ENCODE data around the gene MVB12B. TPM values are rescaled to one million over a fixed set of nuclear protein-coding genes. Genes with fewer than 3 reads are reported as not detected.

The MVB12B gene
- total and polyA plus RNA-seq, 4 experiments from 2014 or later, result 0.30 to 6.5 (median 4.9) TPM

GRCh38 chr9:126490214-126490631, 163.6 kb downstream of the MVB12B start:
- Mint-ChIP-seq H3K36me3 (no peaks in the 10 kb centered on the region), H3K4me3 (peak overlapping the region in 7 of 8 donors; percentile 29 to 69 (median 47)), H3K27ac (peak overlapping the region in 1 of 7 donors; percentile 57), H3K4me1 (peaks cover 0 to 15% (median 10%) of the 10 kb centered on the region in 4 donors), H3K9me3 (no peaks in the 10 kb centered on the region), H3K27me3 (peaks cover 0 to 2% of the 10 kb centered on the region in 2 donors)
- Histone ChIP-seq H3K36me3 (ENCODE audit: insufficient read depth, low read length) (no peaks in the 10 kb centered on the region), H3K4me1 (ENCODE audit: insufficient read depth, low read length) (peaks cover 13% of the 10 kb centered on the region), H3K27ac (ENCODE audit: low read depth, low read length) (no peak overlapping the region), H3K4me3 (ENCODE audit: low read length in 2 of 2) (no peak overlapping the region), H3K9me3 (ENCODE audit: control insufficient read depth in 1 of 2, low read length in 2 of 2) (no peaks in the 10 kb centered on the region), H3K27me3 (ENCODE audit: insufficient read depth, low read length) (no peaks in the 10 kb centered on the region)
- intact Hi-C loops (cut with micrococcal nuclease), result loop anchor here (2.0 to 5.0 kb wide), 3 partner anchors 78 to 343 kb away; no protein-coding TSS in a partner anchor
- ChIA-PET CTCF (ENCODE audit: partially characterized antibody) (interaction anchor here (0.6 to 14.9 kb wide), 24 partner anchors 8 to 1083 kb away, joined by 3 to 266 read pairs (median 10); partner anchors contain the start of gene MVB12B), POLR2A (ENCODE audit: partially characterized antibody) (interaction anchor here (0.7 to 2.6 kb wide), 3 partner anchors 20 to 170 kb away, joined by 3 to 17 read pairs (median 5); no protein-coding TSS in a partner anchor)
- DNase-seq, result no peak

- Mint-ChIP-seq H3K27ac (peak overlapping the region in 1 of 7 donors; percentile 62), H3K9me3 (no peaks in the 10 kb centered on the region), H3K36me3 (no peaks in the 10 kb centered on the region), H3K27me3 (peaks cover 0 to 2% of the 10 kb centered on the region in 2 donors), H3K4me3 (peak overlapping the region in 3 of 8 donors; percentile 16 to 47 (median 31)), H3K4me1 (peaks cover 0 to 15% (median 10%) of the 10 kb centered on the region in 4 donors)
- Histone ChIP-seq H3K4me3 (ENCODE audit: low read length in 2 of 2) (no peak overlapping the region), H3K9me3 (ENCODE audit: control insufficient read depth in 1 of 2, low read length in 2 of 2) (no peaks in the 10 kb centered on the region), H3K27ac (ENCODE audit: low read depth, low read length) (no peak overlapping the region), H3K36me3 (ENCODE audit: insufficient read depth, low read length) (no peaks in the 10 kb centered on the region), H3K27me3 (ENCODE audit: insufficient read depth, low read length) (no peaks in the 10 kb centered on the region), H3K4me1 (ENCODE audit: insufficient read depth, low read length) (peaks cover 13% of the 10 kb centered on the region)
- intact Hi-C loops (cut with micrococcal nuclease), result loop anchor here (1.0 to 5.0 kb wide), 7 partner anchors 20 to 344 kb away; no protein-coding TSS in a partner anchor
- CTCF ChIA-PET (ENCODE audit: partially characterized antibody), result interaction anchor here (0.6 to 14.9 kb wide), 41 partner anchors 9 to 1350 kb away, joined by 3 to 266 read pairs (median 5); partner anchors contain the start of gene MVB12B
- POLR2A ChIA-PET (ENCODE audit: partially characterized antibody), result interaction anchor here (0.7 to 2.6 kb wide), 2 partner anchors 20 to 80 kb away, joined by 3 to 17 read pairs; no protein-coding TSS in a partner anchor
- peak; percentile 54 to 72 (median 63) for DNase-seq
These were observed 164.4 kb downstream of the MVB12B start for GRCh38 chr9:126490871-126491567.

DNA sequence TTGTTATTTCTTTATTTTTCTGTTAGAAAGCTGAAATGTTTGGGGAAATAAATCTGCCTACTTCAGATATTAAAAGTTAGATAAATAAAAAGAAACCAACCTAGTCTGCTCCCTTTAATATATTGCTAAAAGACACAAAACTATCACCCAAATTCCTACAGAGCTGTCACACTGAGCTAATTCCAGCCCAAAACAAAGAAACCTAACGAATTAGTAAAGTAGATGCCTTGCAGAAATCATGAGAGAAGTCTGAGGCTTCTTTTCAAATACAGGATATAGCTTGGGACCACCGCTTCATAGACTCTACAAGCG, 164.9 kb downstream of the MVB12B start:
- POLR2A ChIA-PET (ENCODE audit: partially characterized antibody), result interaction anchor here (2.6 kb wide), 1 partner anchor 21 kb away, joined by 17 read pairs; no protein-coding TSS in a partner anchor
- Mint-ChIP-seq H3K9me3 (no peaks in the 10 kb centered on the region), H3K4me3 (no peak overlapping the region), H3K27me3 (peaks cover 0 to 2% of the 10 kb centered on the region in 2 donors), H3K27ac (peak overlapping the region in 1 of 7 donors; percentile 62), H3K36me3 (no peaks in the 10 kb centered on the region), H3K4me1 (peaks cover 0 to 15% (median 10%) of the 10 kb centered on the region in 4 donors)
- CTCF ChIA-PET (ENCODE audit: partially characterized antibody), result interaction anchor here (0.8 to 14.9 kb wide), 36 partner anchors 8 to 1351 kb away, joined by 3 to 266 read pairs (median 6); partner anchors contain the start of gene MVB12B
- H3K27me3 ChIP-seq (ENCODE audit: insufficient read depth, low read length), result no peaks in the 10 kb centered on the region
- H3K27ac ChIP-seq (ENCODE audit: low read depth, low read length), result no peak overlapping the region
- peaks cover 13% of the 10 kb centered on the region for H3K4me1 ChIP-seq (ENCODE audit: insufficient read depth, low read length)
- no peak for DNase-seq
- H3K36me3 ChIP-seq (ENCODE audit: insufficient read depth, low read length), result no peaks in the 10 kb centered on the region
- H3K4me3 ChIP-seq (ENCODE audit: low read length in 2 of 2), result no peak overlapping the region
- intact Hi-C loops (cut with micrococcal nuclease), result loop anchor here (1.0 to 5.0 kb wide), 7 partner anchors 20 to 345 kb away; no protein-coding TSS in a partner anchor
- H3K9me3 ChIP-seq (ENCODE audit: control insufficient read depth in 1 of 2, low read length in 2 of 2), result no peaks in the 10 kb centered on the region

DNA sequence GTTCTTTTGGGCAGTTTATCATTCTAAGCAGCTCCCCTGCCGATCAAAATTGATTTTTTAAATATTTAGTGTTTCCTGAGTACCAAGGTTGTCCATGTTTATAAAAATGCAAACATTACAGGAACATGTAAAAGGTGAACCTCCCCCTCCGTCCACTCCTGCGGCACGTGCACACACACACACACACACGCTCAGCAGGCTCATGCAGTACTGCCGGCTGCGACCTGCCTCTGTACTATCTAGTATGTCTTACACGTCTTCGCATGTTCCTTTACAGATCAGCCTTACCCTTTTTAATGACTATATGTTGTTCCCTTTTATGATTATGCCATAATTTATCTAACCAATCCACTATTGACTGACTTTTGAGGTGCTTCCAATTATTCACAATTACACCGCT, 165.3 kb downstream of the MVB12B start:
- DNase-seq, result no peak
- peaks cover 13% of the 10 kb centered on the region for H3K4me1 ChIP-seq (ENCODE audit: insufficient read depth, low read length)
- no peaks in the 10 kb centered on the region for H3K36me3 Mint-ChIP-seq
- no peaks in the 10 kb centered on the region for H3K36me3 ChIP-seq (ENCODE audit: insufficient read depth, low read length)
- peak overlapping the region in 1 of 7 donors; percentile 40 for H3K27ac Mint-ChIP-seq
- no peak overlapping the region for H3K4me3 ChIP-seq (ENCODE audit: low read length in 2 of 2)
- H3K27me3 Mint-ChIP-seq, result peaks cover 0 to 2% of the 10 kb centered on the region in 2 donors
- H3K4me1 Mint-ChIP-seq, result peaks cover 0 to 15% (median 10%) of the 10 kb centered on the region in 4 donors
- no peaks in the 10 kb centered on the region for H3K9me3 ChIP-seq (ENCODE audit: control insufficient read depth in 1 of 2, low read length in 2 of 2)
- H3K27ac ChIP-seq (ENCODE audit: low read depth, low read length), result no peak overlapping the region
- intact Hi-C loops (cut with micrococcal nuclease), result loop anchor here (1.0 to 5.0 kb wide), 7 partner anchors 21 to 345 kb away; no protein-coding TSS in a partner anchor
- H3K27me3 ChIP-seq (ENCODE audit: insufficient read depth, low read length), result no peaks in the 10 kb centered on the region
- no peaks in the 10 kb centered on the region for H3K9me3 Mint-ChIP-seq
- CTCF ChIA-PET (ENCODE audit: partially characterized antibody), result interaction anchor here (0.8 to 14.9 kb wide), 33 partner anchors 8 to 1351 kb away, joined by 3 to 266 read pairs (median 6); partner anchors contain the start of gene MVB12B
- POLR2A ChIA-PET (ENCODE audit: partially characterized antibody), result interaction anchor here (2.6 kb wide), 1 partner anchor 21 kb away, joined by 17 read pairs; no protein-coding TSS in a partner anchor
- H3K4me3 Mint-ChIP-seq, result no peak overlapping the region

GRCh38 chr9:126494264-126494663, 167.6 kb downstream of the MVB12B start:
- H3K4me1 ChIP-seq (ENCODE audit: insufficient read depth, low read length), result peaks cover 13% of the 10 kb centered on the region
- ChIA-PET CTCF (ENCODE audit: partially characterized antibody) (interaction anchor here (6.9 to 14.9 kb wide), 2 partner anchors 63 to 96 kb away, joined by 80 to 266 read pairs; no protein-coding TSS in a partner anchor), POLR2A (ENCODE audit: partially characterized antibody) (no interaction called here)
- no peak overlapping the region for H3K27ac ChIP-seq (ENCODE audit: low read depth, low read length)
- Mint-ChIP-seq H3K36me3 (no peaks in the 10 kb centered on the region), H3K4me1 (peaks cover 0 to 15% (median 10%) of the 10 kb centered on the region in 4 donors), H3K27me3 (peaks cover 0 to 2% of the 10 kb centered on the region in 2 donors), H3K27ac (no peak overlapping the region), H3K4me3 (no peak overlapping the region), H3K9me3 (no peaks in the 10 kb centered on the region)
- H3K27me3 ChIP-seq (ENCODE audit: insufficient read depth, low read length), result no peaks in the 10 kb centered on the region
- no peaks in the 10 kb centered on the region for H3K9me3 ChIP-seq (ENCODE audit: control insufficient read depth in 1 of 2, low read length in 2 of 2)
- intact Hi-C loops (cut with micrococcal nuclease), result loop anchor here (5.0 kb wide), 1 partner anchor 82 kb away; no protein-coding TSS in a partner anchor
- no peaks in the 10 kb centered on the region for H3K36me3 ChIP-seq (ENCODE audit: insufficient read depth, low read length)
- DNase-seq, result no peak
- no peak overlapping the region for H3K4me3 ChIP-seq (ENCODE audit: low read length in 2 of 2)

GRCh38 chr9:126494746-126495145, 168.1 kb downstream of the MVB12B start:
- no peak overlapping the region for H3K27ac ChIP-seq (ENCODE audit: low read depth, low read length)
- no peaks in the 10 kb centered on the region for H3K36me3 ChIP-seq (ENCODE audit: insufficient read depth, low read length)
- Mint-ChIP-seq H3K36me3 (no peaks in the 10 kb centered on the region), H3K4me1 (peaks cover 0 to 15% (median 10%) of the 10 kb centered on the region in 4 donors), H3K4me3 (no peak overlapping the region), H3K9me3 (no peaks in the 10 kb centered on the region), H3K27ac (no peak overlapping the region), H3K27me3 (peaks cover 0 to 2% of the 10 kb centered on the region in 2 donors)
- peaks cover 18% of the 10 kb centered on the region for H3K4me1 ChIP-seq (ENCODE audit: insufficient read depth, low read length)
- no peaks in the 10 kb centered on the region for H3K9me3 ChIP-seq (ENCODE audit: control insufficient read depth in 1 of 2, low read length in 2 of 2)
- DNase-seq, result no peak
- intact Hi-C loops (cut with micrococcal nuclease), result loop anchor here (5.0 kb wide), 1 partner anchor 82 kb away; no protein-coding TSS in a partner anchor
- H3K4me3 ChIP-seq (ENCODE audit: low read length in 2 of 2), result no peak overlapping the region
- ChIA-PET CTCF (ENCODE audit: partially characterized antibody) (interaction anchor here (14.9 kb wide), 1 partner anchor 62 kb away, joined by 266 read pairs; no protein-coding TSS in a partner anchor), POLR2A (ENCODE audit: partially characterized antibody) (no interaction called here)
- H3K27me3 ChIP-seq (ENCODE audit: insufficient read depth, low read length), result no peaks in the 10 kb centered on the region
